ENCODE results near the gene SCFD2. TPM values are rescaled to one million over a fixed set of nuclear protein-coding genes. Genes with fewer than 3 reads are reported as not detected.
A peak's percentile ranks its signal among the peaks of the same experiment; 100 is the strongest.
"Not testable (repeated sequence)": the region's sequence is repeated elsewhere in the genome, so short reads cannot be mapped to it uniquely, and the experiment has no call there.

The SCFD2 gene
- polyA plus RNA-seq: 10 to 100 TPM; 13.0 to 22.8 (median 21.4) TPM

GRCh38 chr4:53365486-53366300 is at the start of gene SCFD2:
Gene SCFD2, minus strand, starts transcription at chr4:53366061.
- DNase-seq: peak; percentile 93 to 94 (median 93)
- Mint-ChIP-seq H3K27ac (peak within 1 kb of the TSS; percentile 93 to 98 (median 98)), H3K9me3 (no peaks in the 10 kb centered on the region), H3K36me3 (peaks cover 0 to 4% (median 0%) of the 10 kb centered on the region in 3 donors), H3K4me1 (peaks cover 48 to 58% of the 10 kb centered on the region in 2 donors), H3K27me3 (ENCODE audit: low read depth in 3 of 3) (peaks cover 10 to 26% (median 17%) of the 10 kb centered on the region in 3 donors), H3K4me3 (peak within 1 kb of the TSS; percentile 93 to 100 (median 95))

- not testable (repeated sequence) for H3K27me3 Mint-ChIP-seq (ENCODE audit: low read depth in 3 of 3); H3K4me3 Mint-ChIP-seq; H3K9me3 Mint-ChIP-seq; H3K27ac Mint-ChIP-seq; DNase-seq
- peaks cover 0 to 33% (median 14%) of the 10 kb centered on the region in 3 donors for H3K36me3 Mint-ChIP-seq
- H3K4me1 Mint-ChIP-seq: peaks cover 45 to 74% of the 10 kb centered on the region in 2 donors
Observed at GRCh38 chr4:53409479-53409878, 43.6 kb upstream of the SCFD2 start.

- H3K36me3 Mint-ChIP-seq: peaks cover 0 to 4% (median 3%) of the 10 kb centered on the region in 3 donors
- DNase-seq: no peak
- H3K27me3 Mint-ChIP-seq (ENCODE audit: low read depth in 3 of 3): peaks cover 12 to 16% (median 14%) of the 10 kb centered on the region in 3 donors
- no peak overlapping the region for H3K4me3 Mint-ChIP-seq
- peaks cover 32 to 57% of the 10 kb centered on the region in 2 donors for H3K4me1 Mint-ChIP-seq
- H3K9me3 Mint-ChIP-seq: no peaks in the 10 kb centered on the region
- H3K27ac Mint-ChIP-seq: peak overlapping the region in 3 of 6 donors; percentile 18 to 65 (median 32)
Observed at GRCh38 chr4:53380221-53380620, 14.4 kb upstream of the SCFD2 start.

GRCh38 chr4:53378171-53378482 is 12.3 kb upstream of the SCFD2 start:
- Mint-ChIP-seq H3K4me3 (peak overlapping the region; percentile 99 to 100 (median 100)), H3K4me1 (peaks cover 32 to 57% of the 10 kb centered on the region in 2 donors)

GRCh38 chr4:53377319-53378170 is 11.7 kb upstream of the SCFD2 start, which contains the start of gene FIP1L1:
Gene FIP1L1, plus strand, starts transcription at chr4:53377641. Its CDS starts 198 bp downstream, at chr4:53377839.
- Mint-ChIP-seq H3K36me3 (no peaks in the 10 kb centered on the region), H3K4me3 (peak within 1 kb of the TSS; percentile 99 to 100 (median 100)), H3K27me3 (ENCODE audit: low read depth in 3 of 3) (peaks cover 14 to 17% (median 17%) of the 10 kb centered on the region in 3 donors), H3K27ac (peak within 1 kb of the TSS; percentile 95 to 100 (median 99)), H3K9me3 (no peaks in the 10 kb centered on the region), H3K4me1 (peaks cover 32 to 52% of the 10 kb centered on the region in 2 donors)
- DNase-seq: peak; percentile 94 to 95 (median 94)

More at GRCh38 chr4:53378171-53378482, 12.3 kb upstream of the SCFD2 start:
- DNase-seq: no peak
- H3K9me3 Mint-ChIP-seq: no peaks in the 10 kb centered on the region
- H3K27me3 Mint-ChIP-seq (ENCODE audit: low read depth in 3 of 3): peaks cover 14 to 17% (median 16%) of the 10 kb centered on the region in 3 donors
- H3K36me3 Mint-ChIP-seq: no peaks in the 10 kb centered on the region
- H3K27ac Mint-ChIP-seq: peak overlapping the region; percentile 95 to 100 (median 99)

- DNase-seq: peak in 1 of 3 donors; percentile 3
- H3K36me3 Mint-ChIP-seq: no peaks in the 10 kb centered on the region
- peak overlapping the region; percentile 95 to 100 (median 99) for H3K27ac Mint-ChIP-seq
- H3K4me1 Mint-ChIP-seq: peaks cover 32 to 46% of the 10 kb centered on the region in 2 donors
- peaks cover 14 to 20% (median 17%) of the 10 kb centered on the region in 3 donors for H3K27me3 Mint-ChIP-seq (ENCODE audit: low read depth in 3 of 3)
- no peaks in the 10 kb centered on the region for H3K9me3 Mint-ChIP-seq
- peak overlapping the region; percentile 99 to 100 (median 100) for H3K4me3 Mint-ChIP-seq
Observed at GRCh38 chr4:53376900-53377299, 11.0 kb upstream of the SCFD2 start.

- no peak for DNase-seq
- H3K4me1 Mint-ChIP-seq: peaks cover 24 to 30% of the 10 kb centered on the region in 2 donors
- no peaks in the 10 kb centered on the region for H3K9me3 Mint-ChIP-seq
- peaks cover 22 to 26% (median 23%) of the 10 kb centered on the region in 3 donors for H3K27me3 Mint-ChIP-seq (ENCODE audit: low read depth in 3 of 3)
- no peak overlapping the region for H3K4me3 Mint-ChIP-seq
- no peak overlapping the region for H3K27ac Mint-ChIP-seq
- H3K36me3 Mint-ChIP-seq: peaks cover 0 to 4% (median 0%) of the 10 kb centered on the region in 3 donors
Observed at GRCh38 chr4:53374777-53375258, 9.0 kb upstream of the SCFD2 start.

GRCh38 chr4:53371843-53372521 is 6.1 kb upstream of the SCFD2 start:
- Mint-ChIP-seq H3K9me3 (no peaks in the 10 kb centered on the region), H3K27me3 (ENCODE audit: low read depth in 3 of 3) (peaks cover 13 to 20% (median 14%) of the 10 kb centered on the region in 3 donors), H3K4me1 (peaks cover 4 to 6% of the 10 kb centered on the region in 2 donors), H3K36me3 (peaks cover 0 to 4% (median 0%) of the 10 kb centered on the region in 3 donors), H3K4me3 (no peak overlapping the region), H3K27ac (no peak overlapping the region)
- no peak for DNase-seq

GRCh38 chr4:53371049-53371448 is 5.2 kb upstream of the SCFD2 start:
- no peak overlapping the region for H3K27ac Mint-ChIP-seq
- peaks cover 0 to 4% (median 0%) of the 10 kb centered on the region in 3 donors for H3K36me3 Mint-ChIP-seq

GRCh38 chr4:53367721-53368120 is 1.9 kb upstream of the SCFD2 start:
- DNase-seq: no peak
- H3K36me3 Mint-ChIP-seq: peaks cover 0 to 4% (median 0%) of the 10 kb centered on the region in 3 donors
- H3K4me1 Mint-ChIP-seq: peaks cover 35 to 40% of the 10 kb centered on the region in 2 donors
- H3K27me3 Mint-ChIP-seq (ENCODE audit: low read depth in 3 of 3): peaks cover 16 to 30% (median 19%) of the 10 kb centered on the region in 3 donors
- no peak overlapping the region for H3K27ac Mint-ChIP-seq
- H3K4me3 Mint-ChIP-seq: no peak overlapping the region
- H3K9me3 Mint-ChIP-seq: no peaks in the 10 kb centered on the region

More at GRCh38 chr4:53371049-53371448, 5.2 kb upstream of the SCFD2 start:
- Mint-ChIP-seq H3K9me3 (no peaks in the 10 kb centered on the region), H3K27me3 (ENCODE audit: low read depth in 3 of 3) (peaks cover 13 to 23% (median 17%) of the 10 kb centered on the region in 3 donors), H3K4me1 (peaks cover 10% of the 10 kb centered on the region in 2 donors), H3K4me3 (no peak overlapping the region)
- DNase-seq: no peak

GRCh38 chr4:53366301-53366716 is 448 bp upstream of the SCFD2 start:
- H3K4me1 Mint-ChIP-seq: peaks cover 45 to 51% of the 10 kb centered on the region in 2 donors
- peaks cover 10 to 30% (median 19%) of the 10 kb centered on the region in 3 donors for H3K27me3 Mint-ChIP-seq (ENCODE audit: low read depth in 3 of 3)
- no peaks in the 10 kb centered on the region for H3K9me3 Mint-ChIP-seq
- H3K4me3 Mint-ChIP-seq: peak overlapping the region; percentile 93 to 100 (median 95)
- H3K36me3 Mint-ChIP-seq: peaks cover 0 to 4% (median 0%) of the 10 kb centered on the region in 3 donors
- peak overlapping the region; percentile 93 to 98 (median 98) for H3K27ac Mint-ChIP-seq
- no peak for DNase-seq

GRCh38 chr4:53365121-53365485 is 758 bp downstream of the SCFD2 start:
- peak in 2 of 3 donors; percentile 7 to 11 for DNase-seq
- Mint-ChIP-seq H3K27ac (peak overlapping the region; percentile 93 to 98 (median 98)), H3K4me1 (peaks cover 54 to 63% of the 10 kb centered on the region in 2 donors), H3K9me3 (no peaks in the 10 kb centered on the region), H3K36me3 (peaks cover 0 to 3% (median 0%) of the 10 kb centered on the region in 3 donors), H3K27me3 (ENCODE audit: low read depth in 3 of 3) (peaks cover 9 to 25% (median 16%) of the 10 kb centered on the region in 3 donors), H3K4me3 (peak overlapping the region; percentile 93 to 100 (median 95))

GRCh38 chr4:53364624-53365023 is 1.2 kb downstream of the SCFD2 start:
- no peak for DNase-seq
- Mint-ChIP-seq H3K36me3 (no peaks in the 10 kb centered on the region), H3K4me1 (peaks cover 58 to 67% of the 10 kb centered on the region in 2 donors), H3K4me3 (peak overlapping the region; percentile 93 to 100 (median 95)), H3K9me3 (no peaks in the 10 kb centered on the region), H3K27ac (peak overlapping the region; percentile 93 to 98 (median 98)), H3K27me3 (ENCODE audit: low read depth in 3 of 3) (peaks cover 6 to 20% (median 13%) of the 10 kb centered on the region in 3 donors)

All from immature natural killer cell (primary cell).